Endometrium (tissue), 2 donors: ENCODE results near the gene CEACAM18.
"Not testable (repeated sequence)": the region's sequence is repeated elsewhere in the genome, so short reads cannot be mapped to it uniquely, and the experiment has no call there.

Source experiments
- FAIRE-seq: peaks from 2 replicates; lab custom pipeline; 2012; peaks lifted over from hg19 to GRCh38; lab: Jason Lieb, UNC
- donor health status: control.
- donor health status: control.

The CEACAM18 gene

GRCh38 chr19:51461723-51462161, 16.6 kb upstream of the CEACAM18 start:
- FAIRE-seq, result no peak

DNA sequence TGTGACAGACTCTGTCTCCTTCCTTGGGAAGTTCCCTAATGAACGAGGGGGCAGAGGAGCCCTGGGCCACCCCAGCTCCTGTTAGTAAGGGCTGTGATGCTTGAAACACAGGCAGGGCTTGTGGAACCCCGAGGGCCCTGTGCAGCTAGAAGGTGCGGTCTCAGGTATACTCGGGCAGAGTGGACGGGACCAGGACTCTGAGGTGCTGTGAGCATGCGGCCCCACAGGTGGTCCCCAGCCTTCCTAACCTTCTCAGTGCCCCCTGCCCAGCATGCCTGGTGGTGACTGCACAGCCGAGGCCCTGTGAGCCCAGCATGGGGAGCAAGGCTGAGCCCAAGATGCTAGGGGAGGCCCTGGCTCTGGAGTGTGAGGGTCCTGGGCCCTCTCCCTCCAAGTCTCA, 16.1 kb upstream of the CEACAM18 start:
- FAIRE-seq, result no peak

DNA sequence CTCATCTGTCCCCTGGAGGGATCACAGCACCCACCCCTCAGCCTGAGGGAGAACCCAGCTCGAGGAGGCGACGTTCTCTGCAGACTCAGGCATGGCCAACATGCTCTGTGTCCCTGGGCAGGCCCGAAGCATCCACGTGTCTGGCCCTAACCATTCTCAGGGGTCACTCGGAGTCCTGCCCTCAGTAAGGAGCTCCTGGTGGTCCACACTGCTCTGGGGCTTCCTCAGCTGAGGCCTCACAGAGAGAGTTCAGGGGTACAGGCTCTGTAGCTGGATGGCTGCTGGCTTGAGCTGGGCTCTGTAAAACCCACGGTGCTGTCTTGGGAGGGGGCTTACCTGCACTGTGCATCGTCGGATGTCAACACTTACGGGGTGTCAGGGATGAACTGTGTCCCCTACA, 15.7 kb upstream of the CEACAM18 start:
- FAIRE-seq, result no peak

GRCh38 chr19:51463976-51464581, 14.3 kb upstream of the CEACAM18 start:
- FAIRE-seq, result not testable (repeated sequence)

GRCh38 chr19:51466723-51467122, 11.6 kb upstream of the CEACAM18 start:
- no peak for FAIRE-seq

DNA sequence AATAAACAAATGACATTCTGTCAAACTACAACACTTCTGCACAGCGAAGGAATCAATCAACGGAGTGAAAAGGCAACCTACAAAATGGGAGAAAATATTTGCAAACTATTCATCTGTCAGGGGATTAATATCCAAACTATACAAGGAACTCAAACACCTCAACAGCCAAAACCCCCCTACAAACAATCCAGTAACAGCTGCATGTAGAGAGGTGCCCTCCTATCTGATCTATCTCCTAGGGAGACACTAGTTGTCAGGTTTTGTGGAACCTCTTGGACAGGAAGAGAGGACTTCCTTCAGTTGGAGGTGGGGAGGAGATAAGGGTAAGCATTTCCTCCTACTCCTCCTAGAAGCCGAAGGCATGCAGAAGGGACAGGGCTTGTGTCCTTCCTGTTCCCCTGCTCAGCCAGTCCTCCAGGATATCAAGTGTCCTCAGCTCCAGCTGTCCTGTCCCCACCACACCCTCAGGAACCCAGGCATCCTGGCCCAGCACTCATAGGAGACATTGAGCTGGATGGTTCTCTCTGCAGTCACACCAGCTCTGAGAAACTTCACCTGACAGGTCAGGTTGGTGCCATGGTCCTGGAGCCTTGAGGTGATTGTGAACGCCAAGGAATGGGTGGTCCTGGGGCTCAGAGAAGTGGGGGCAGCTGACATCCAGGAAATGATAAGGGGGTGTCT, 10.3 kb upstream of the CEACAM18 start:
- no peak for FAIRE-seq

DNA sequence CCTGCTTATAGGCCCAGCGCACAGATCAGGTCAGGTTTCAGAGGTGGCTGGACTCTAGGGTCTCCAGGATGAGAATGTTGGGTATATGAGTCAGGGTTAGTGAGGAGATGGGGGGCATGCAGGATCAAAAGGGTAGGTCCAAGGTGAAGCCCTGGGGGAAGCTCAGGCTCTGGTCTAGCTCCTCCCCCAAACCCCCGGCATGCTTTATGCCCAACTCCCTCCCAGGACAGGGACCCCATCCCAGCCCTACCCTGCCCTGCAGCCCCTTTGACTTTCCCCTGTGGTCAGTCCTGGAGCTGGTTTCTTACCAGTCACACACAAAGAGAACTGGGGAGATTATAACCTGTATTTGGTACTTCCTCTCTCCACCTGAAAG, 9.8 kb upstream of the CEACAM18 start:
- no peak for FAIRE-seq

- FAIRE-seq, result no peak
Observed at GRCh38 chr19:51469162-51469561, 9.2 kb upstream of the CEACAM18 start.

GRCh38 chr19:51469629-51470028, 8.7 kb upstream of the CEACAM18 start:
- FAIRE-seq, result no peak

GRCh38 chr19:51470966-51471365, 7.4 kb upstream of the CEACAM18 start:
- no peak for FAIRE-seq

GRCh38 chr19:51471527-51471926, 6.8 kb upstream of the CEACAM18 start:
- FAIRE-seq, result no peak

- no peak for FAIRE-seq
Observed at GRCh38 chr19:51472607-51473006, 5.7 kb upstream of the CEACAM18 start.

DNA sequence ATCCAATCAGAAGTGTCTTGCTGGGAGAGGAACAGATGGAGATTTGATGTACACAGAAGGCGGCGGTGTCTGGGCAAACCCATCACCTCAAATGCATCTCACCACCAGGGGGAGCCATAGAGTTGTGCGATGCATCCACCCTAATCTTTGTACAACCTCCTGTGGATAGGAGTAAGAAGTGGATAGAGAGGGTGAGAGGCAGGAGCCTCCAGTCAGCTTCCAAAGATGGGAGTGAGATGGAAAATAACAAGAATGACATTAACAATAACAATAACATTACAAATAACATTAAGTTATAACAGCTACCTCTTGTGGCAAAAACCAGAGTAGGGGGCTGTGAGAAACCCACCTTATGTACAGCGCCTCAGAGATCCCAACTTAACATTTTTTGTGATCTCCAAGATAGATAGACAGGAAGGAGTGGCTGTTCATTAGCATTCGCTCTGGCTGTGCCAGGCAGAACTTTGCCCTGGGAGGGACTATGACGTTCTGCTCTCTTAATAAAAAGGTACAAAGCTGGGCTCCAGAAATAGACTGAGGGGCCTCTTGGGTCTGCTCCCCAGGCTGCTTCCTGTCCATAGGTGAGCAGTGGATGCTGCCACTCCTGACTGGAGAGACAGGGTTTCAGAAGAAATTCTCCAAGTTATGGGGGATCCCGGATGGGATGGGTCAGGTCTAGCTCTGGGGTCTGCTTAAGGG, 5.2 kb upstream of the CEACAM18 start:
- no peak for FAIRE-seq

- no peak for FAIRE-seq
Observed at GRCh38 chr19:51476164-51476563, 2.2 kb upstream of the CEACAM18 start.

- no peak for FAIRE-seq
Observed at GRCh38 chr19:51477344-51477743, 995 bp upstream of the CEACAM18 start.

GRCh38 chr19:51479531-51480331, 1.4 kb downstream of the CEACAM18 start:
- FAIRE-seq, result no peak

- FAIRE-seq, result no peak
Observed at GRCh38 chr19:51480590-51480989, 2.3 kb downstream of the CEACAM18 start.

GRCh38 chr19:51485960-51486660, 7.8 kb downstream of the CEACAM18 start:
- no peak for FAIRE-seq

DNA sequence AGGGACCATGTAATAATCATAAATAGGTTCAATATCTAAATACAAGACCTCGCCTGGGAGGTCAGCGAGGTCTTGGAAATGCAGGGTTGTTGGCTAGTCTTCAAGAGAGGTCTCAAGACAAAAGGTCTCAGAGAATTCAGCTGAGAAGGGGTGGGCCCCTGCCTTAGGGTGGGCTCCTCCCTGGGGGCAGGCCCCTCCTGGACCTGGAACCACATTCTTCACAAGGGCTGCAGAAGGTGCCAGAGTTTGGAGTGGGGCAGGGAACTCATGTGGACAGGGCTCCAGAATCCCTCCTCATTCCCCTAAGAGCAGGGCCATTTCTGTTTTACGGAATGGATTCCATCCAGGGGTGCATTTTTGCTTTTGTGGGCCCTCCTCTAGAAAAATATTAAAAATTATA, 10.2 kb downstream of the CEACAM18 start:
- no peak for FAIRE-seq

- FAIRE-seq, result no peak
Observed at GRCh38 chr19:51489113-51489512, 10.8 kb downstream of the CEACAM18 start.

DNA sequence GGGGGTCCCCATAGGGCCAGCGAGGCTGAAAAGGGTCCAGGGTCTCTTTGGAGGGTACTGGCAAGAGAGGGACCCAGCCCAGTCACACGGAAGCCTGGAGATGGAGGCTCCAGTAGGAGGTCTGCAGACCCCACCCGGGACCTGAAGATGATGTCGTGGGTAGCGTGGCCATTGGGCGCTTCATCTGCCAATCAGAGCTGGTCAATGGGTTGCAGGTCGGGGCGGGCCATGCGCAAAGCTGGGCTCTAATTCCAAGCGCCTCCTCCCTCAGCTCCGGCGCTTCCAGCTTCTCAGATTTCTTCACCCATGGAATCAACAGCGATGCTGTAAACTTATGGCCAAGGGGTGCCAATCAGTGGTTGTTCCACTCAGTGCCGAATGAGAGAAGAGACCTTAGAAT, 12.3 kb downstream of the CEACAM18 start:
- FAIRE-seq, result no peak

GRCh38 chr19:51491586-51491985, 13.2 kb downstream of the CEACAM18 start:
- no peak for FAIRE-seq
